Measurements from ENCODE around the gene TANGO2.

Gene TANGO2

GRCh38 chr22:19997561-19998231 is 23.2 kb upstream of the TANGO2 start:
- CTCF ChIA-PET = interaction anchor here (0.7 kb wide), 1 partner anchor 76 kb away, joined by 3 read pairs; no protein-coding TSS in a partner anchor
- Mint-ChIP-seq H3K27ac (no peak overlapping the region), H3K9me3 (peaks cover 2% of the 10 kb centered on the region), H3K4me1 (no peaks in the 10 kb centered on the region), H3K27me3 (peaks cover 25% of the 10 kb centered on the region), H3K4me3 (no peak overlapping the region), H3K36me3 (no peaks in the 10 kb centered on the region)
- DNase-seq = no peak

DNA sequence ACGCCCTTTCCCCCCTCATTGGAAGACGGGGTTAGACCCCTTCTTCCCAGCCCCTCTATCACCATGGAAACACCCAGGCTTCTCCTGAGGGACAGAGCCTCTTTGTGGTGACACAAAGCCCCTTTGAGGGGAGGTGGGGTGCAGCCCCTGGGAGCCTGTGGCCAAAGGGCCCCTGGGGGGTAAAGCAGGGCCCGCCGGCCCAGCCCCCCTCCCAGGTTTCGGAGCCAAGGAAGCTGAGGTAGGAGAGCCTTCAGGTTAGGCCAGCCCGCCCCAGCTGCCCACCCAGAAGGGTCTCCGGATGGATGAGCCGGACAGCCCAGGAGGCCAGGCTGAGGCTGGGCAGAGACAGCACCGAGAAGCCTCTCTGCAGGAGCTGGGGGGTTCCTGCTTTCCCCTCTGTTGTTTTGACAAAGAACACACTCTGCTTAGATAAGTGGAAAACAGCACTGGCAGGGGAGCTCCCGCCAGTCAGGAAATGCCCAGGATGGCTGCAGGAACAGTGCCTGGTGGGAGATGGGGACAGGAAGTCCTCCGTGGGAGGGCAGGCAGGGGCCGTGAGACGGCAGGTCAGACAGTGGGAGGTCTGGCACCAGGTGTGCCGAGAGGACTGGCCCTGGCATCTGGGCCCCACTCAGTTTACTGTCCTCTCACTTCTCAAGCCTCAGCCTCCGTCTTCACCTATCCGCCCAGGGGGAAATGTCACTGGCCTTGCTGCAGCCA is 22.5 kb upstream of the TANGO2 start:
- CTCF ChIA-PET = no interaction called here
- Mint-ChIP-seq H3K4me1 (no peaks in the 10 kb centered on the region), H3K9me3 (peaks cover 7% of the 10 kb centered on the region), H3K4me3 (no peak overlapping the region), H3K36me3 (no peaks in the 10 kb centered on the region), H3K27ac (no peak overlapping the region), H3K27me3 (peaks cover 31% of the 10 kb centered on the region)
- DNase-seq = no peak

GRCh38 chr22:19998991-19999820 is 21.7 kb upstream of the TANGO2 start:
- peaks cover 11% of the 10 kb centered on the region for H3K9me3 Mint-ChIP-seq
- H3K27me3 Mint-ChIP-seq = peaks cover 34% of the 10 kb centered on the region
- no peak overlapping the region for H3K27ac Mint-ChIP-seq
- H3K4me3 Mint-ChIP-seq = no peak overlapping the region
- DNase-seq = no peak
- H3K4me1 Mint-ChIP-seq = no peaks in the 10 kb centered on the region
- CTCF ChIA-PET = no interaction called here
- H3K36me3 Mint-ChIP-seq = no peaks in the 10 kb centered on the region

DNA sequence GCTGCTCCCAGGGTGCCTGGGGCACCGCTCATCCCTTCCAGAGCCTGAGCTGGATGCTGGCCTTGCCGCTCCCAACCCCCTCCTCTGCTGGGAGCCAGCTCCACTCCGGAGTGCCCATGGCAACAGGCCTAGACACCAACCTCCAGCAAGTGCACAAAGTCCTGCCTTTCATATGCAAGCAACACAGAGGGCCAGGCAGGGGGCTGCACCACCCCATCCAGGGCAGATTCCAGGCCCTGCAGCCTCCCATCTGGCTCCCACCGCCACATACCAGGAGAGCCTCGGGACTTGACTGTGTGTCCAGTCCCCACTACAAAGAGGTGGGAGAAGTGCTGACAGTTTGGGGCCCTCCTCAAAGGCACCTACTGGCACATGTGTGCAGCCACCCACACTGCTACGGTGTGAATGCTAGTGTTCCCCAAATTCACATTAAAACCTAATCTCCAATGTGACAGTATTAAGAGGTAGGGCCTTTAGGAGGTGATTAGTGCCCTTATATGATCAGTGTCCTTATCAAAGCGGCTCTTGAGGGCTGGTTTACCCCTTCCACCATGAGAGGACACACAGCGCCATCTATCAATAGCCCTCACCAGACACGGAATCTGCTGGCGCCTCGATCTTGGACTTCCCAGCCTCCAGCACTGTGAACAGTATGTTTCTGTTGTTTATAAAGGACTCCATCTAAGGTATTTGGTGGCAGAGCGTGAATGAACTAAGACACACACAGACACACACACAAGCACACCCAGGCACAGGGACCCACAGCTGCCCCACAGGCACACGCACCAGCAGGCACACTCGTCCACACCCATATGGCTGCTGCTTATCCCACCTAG is 20.4 kb upstream of the TANGO2 start:
- H3K27ac Mint-ChIP-seq = no peak overlapping the region
- CTCF ChIA-PET = no interaction called here
- peaks cover 36% of the 10 kb centered on the region for H3K27me3 Mint-ChIP-seq
- H3K4me3 Mint-ChIP-seq = no peak overlapping the region
- no peak for DNase-seq
- H3K9me3 Mint-ChIP-seq = peaks cover 12% of the 10 kb centered on the region
- no peaks in the 10 kb centered on the region for H3K4me1 Mint-ChIP-seq
- H3K36me3 Mint-ChIP-seq = no peaks in the 10 kb centered on the region

DNA sequence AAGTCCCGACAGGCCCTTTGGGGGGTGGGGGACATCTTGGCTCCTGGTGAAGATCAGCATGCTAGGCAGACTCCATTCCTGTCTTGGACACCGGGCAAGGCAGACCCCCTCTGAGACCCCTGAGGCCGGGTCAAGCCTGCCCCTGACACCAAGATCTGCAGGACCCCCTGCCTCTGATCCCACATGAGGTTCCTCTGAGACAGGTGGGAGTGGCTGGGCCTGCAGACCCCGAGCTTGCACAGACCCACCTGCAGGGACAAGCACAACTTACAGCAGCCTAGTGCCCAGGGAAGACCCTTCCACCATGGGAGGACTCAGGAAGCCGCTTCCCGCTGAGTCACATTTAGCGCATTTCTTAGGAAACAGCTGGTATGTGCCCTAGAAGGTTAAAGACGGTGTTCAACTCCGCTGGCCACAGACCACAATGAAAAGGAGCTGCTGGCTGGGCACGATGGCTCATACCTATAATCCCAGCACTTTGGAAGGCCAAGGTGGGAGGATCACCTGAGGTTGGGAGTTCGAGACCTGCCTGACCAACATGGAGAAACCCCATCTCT is 19.8 kb upstream of the TANGO2 start:
- Mint-ChIP-seq H3K36me3 (no peaks in the 10 kb centered on the region), H3K27me3 (peaks cover 36% of the 10 kb centered on the region), H3K4me1 (no peaks in the 10 kb centered on the region), H3K27ac (no peak overlapping the region), H3K4me3 (no peak overlapping the region), H3K9me3 (peaks cover 12% of the 10 kb centered on the region)
- no peak for DNase-seq
- CTCF ChIA-PET = no interaction called here

- Mint-ChIP-seq H3K27me3 (peaks cover 32% of the 10 kb centered on the region), H3K9me3 (peaks cover 12% of the 10 kb centered on the region), H3K27ac (no peak overlapping the region), H3K4me3 (no peak overlapping the region), H3K4me1 (no peaks in the 10 kb centered on the region), H3K36me3 (no peaks in the 10 kb centered on the region)
- DNase-seq = no peak
- CTCF ChIA-PET = no interaction called here
Observed at GRCh38 chr22:20002128-20002527, 18.8 kb upstream of the TANGO2 start.

- Mint-ChIP-seq H3K9me3 (peaks cover 12% of the 10 kb centered on the region), H3K4me1 (no peaks in the 10 kb centered on the region), H3K36me3 (no peaks in the 10 kb centered on the region), H3K4me3 (no peak overlapping the region), H3K27ac (no peak overlapping the region), H3K27me3 (peaks cover 32% of the 10 kb centered on the region)
- CTCF ChIA-PET = no interaction called here
- DNase-seq = no peak
Observed at GRCh38 chr22:20002636-20003035, 18.3 kb upstream of the TANGO2 start.

- Mint-ChIP-seq H3K4me3 (no peak overlapping the region), H3K9me3 (peaks cover 12% of the 10 kb centered on the region), H3K27ac (no peak overlapping the region), H3K27me3 (peaks cover 32% of the 10 kb centered on the region), H3K36me3 (no peaks in the 10 kb centered on the region), H3K4me1 (no peaks in the 10 kb centered on the region)
- CTCF ChIA-PET = interaction anchor here (0.6 kb wide), 1 partner anchor 662 kb away, joined by 3 read pairs; no protein-coding TSS in a partner anchor
- DNase-seq = no peak
Observed at GRCh38 chr22:20003304-20003703, 17.6 kb upstream of the TANGO2 start.

DNA sequence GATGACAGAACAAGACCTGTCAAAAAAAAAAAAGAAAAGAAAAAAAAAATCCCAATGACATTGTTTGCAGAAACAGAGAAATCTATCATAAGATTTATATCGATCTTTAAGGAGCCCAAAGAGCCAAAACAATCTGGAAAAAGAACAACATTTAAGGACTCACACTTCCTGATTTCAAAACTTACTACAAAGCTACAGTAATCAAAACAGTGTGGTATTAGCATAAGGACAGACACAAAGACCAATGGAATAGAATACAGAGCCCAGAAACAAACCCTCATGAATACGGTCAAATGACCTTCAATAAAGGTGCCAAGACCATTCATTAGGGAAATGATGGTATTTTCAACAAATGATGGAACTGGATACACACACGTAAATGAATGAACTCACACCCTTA is 16.4 kb upstream of the TANGO2 start:
- H3K4me3 Mint-ChIP-seq = no peak overlapping the region

DNA sequence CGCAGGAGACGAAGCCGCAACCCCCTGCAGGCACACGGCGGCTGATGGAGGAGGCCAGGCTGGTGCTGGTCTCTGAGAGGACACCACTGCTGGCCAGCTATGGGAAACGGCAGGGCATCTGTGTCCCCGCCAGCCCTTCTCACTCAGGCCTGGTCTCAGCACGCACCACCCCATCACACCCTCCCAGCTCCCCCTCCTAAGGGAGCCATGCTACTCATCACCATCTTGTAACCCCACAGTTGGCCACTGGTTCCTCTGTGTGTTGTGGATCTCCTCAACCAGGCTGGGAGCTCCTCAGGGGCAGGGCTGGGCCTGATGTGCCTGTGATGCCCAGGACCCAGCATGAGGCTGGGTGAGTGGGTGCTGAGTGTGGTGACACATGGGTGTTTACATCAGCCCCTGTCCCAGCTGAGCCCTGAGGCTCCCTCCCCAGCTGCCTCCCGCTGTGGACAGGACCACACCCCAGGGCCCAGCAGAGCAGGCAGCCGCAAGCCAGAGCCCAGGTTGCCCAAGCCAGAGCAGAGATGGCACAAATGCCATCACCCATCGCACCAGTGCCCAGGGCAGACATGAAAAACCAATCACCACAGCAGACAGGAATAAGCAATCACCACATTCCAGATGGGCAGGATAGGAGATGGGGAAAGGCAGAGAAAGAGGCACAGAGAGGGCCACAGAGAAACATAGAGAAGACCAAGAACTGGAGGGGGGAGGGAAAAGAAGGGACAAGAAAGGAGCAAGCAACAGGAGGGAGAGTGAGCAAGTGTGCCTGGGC is 12.5 kb upstream of the TANGO2 start:
- peaks cover 6% of the 10 kb centered on the region for H3K27me3 Mint-ChIP-seq
- DNase-seq = no peak
- no peaks in the 10 kb centered on the region for H3K36me3 Mint-ChIP-seq
- H3K9me3 Mint-ChIP-seq = peaks cover 5% of the 10 kb centered on the region
- no peak overlapping the region for H3K4me3 Mint-ChIP-seq
- H3K4me1 Mint-ChIP-seq = no peaks in the 10 kb centered on the region
- no peak overlapping the region for H3K27ac Mint-ChIP-seq
- CTCF ChIA-PET = no interaction called here

More for the DNA sequence above, 16.4 kb upstream of the TANGO2 start:
- Mint-ChIP-seq H3K27ac (no peak overlapping the region), H3K36me3 (no peaks in the 10 kb centered on the region), H3K9me3 (peaks cover 12% of the 10 kb centered on the region), H3K4me1 (no peaks in the 10 kb centered on the region), H3K27me3 (peaks cover 32% of the 10 kb centered on the region)
- CTCF ChIA-PET = no interaction called here
- DNase-seq = no peak

GRCh38 chr22:20009018-20009491 is 11.9 kb upstream of the TANGO2 start:
- peaks cover 11% of the 10 kb centered on the region for H3K27me3 Mint-ChIP-seq
- no peaks in the 10 kb centered on the region for H3K36me3 Mint-ChIP-seq
- CTCF ChIA-PET = no interaction called here

DNA sequence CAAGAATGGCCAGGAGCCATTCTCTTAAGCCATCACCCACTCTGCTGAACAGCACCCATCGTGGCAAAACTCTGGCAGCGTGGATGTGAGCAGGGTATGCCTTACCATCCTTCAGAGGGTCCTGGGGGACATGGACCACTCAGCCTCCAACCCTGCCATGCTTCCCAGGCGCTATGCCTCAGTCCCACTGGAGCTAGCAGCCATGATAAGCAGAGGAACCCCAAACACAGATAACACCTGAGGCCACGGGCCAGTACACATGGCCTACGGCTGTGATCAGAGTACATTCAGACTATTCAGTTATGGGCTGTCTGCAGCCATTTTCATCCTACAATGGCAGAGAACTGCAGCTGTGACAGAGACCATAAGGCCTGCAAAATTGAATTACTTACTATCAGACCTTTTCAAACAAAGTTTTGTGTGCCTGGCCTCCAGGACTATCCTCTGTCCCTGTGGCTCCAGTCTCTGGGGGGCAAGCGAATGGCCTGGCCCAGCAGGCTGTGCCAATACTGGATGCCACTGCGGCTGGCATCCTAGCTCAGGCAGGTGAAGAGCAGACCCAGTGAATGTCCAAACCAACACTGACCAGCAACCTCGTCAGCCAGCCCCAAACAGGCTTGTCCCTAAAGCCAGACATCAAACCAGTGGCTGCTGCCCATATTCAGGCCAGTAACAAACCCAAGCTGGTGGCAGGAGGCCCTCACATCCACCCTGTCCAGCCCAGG is 11.2 kb upstream of the TANGO2 start:
- no peak for DNase-seq
- Mint-ChIP-seq H3K36me3 (no peaks in the 10 kb centered on the region), H3K9me3 (no peaks in the 10 kb centered on the region), H3K4me1 (no peaks in the 10 kb centered on the region), H3K27ac (no peak overlapping the region), H3K4me3 (no peak overlapping the region), H3K27me3 (peaks cover 15% of the 10 kb centered on the region)
- CTCF ChIA-PET = no interaction called here

More at GRCh38 chr22:20009018-20009491, 11.9 kb upstream of the TANGO2 start:
- no peak overlapping the region for H3K27ac Mint-ChIP-seq
- no peak for DNase-seq
- no peaks in the 10 kb centered on the region for H3K4me1 Mint-ChIP-seq
- peaks cover 2% of the 10 kb centered on the region for H3K9me3 Mint-ChIP-seq
- no peak overlapping the region for H3K4me3 Mint-ChIP-seq

Measured in activated naive CD4-positive, alpha-beta T cell treated with anti-CD3 and anti-CD28 coated beads, Interleukin-2, amount 10 ng/mL, durations not matched to agents 7 days and 5 days (primary cell).